ENCODE measurements around the gene PLGRKT.
"Not testable (repeated sequence)": the region's sequence is repeated elsewhere in the genome, so short reads cannot be mapped to it uniquely, and the experiment has no call there.

Gene PLGRKT

GRCh38 chr9:5452286-5452609, 14.5 kb upstream of the PLGRKT start:
- DNase-seq (ENCODE audit: low read depth), result no peak

DNA sequence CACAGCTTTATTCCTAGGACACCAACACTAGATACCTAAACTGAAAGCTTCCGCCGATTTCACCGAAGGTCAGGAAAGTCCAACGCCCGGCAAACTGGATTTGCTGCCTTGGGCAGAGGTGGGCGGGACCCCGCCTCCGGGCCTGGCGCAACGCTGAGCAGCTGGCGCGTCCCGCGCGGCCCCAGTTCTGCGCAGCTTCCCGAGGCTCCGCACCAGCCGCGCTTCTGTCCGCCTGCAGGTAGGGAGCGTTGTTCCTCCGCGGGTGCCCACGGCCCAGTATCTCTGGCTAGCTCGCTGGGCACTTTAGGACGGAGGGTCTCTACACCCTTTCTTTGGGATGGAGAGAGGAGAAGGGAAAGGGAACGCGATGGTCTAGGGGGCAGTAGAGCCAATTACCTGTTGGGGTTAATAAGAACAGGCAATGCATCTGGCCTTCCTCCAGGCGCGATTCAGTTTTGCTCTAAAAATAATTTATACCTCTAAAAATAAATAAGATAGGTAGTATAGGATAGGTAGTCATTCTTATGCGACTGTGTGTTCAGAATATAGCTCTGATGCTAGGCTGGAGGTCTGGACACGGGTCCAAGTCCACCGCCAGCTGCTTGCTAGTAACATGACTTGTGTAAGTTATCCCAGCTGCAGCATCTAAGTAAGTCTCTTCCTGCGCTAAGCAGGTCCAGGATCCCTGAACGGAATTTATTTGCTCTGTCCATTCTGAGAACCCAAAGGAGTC, 12.8 kb upstream of the PLGRKT start, which contains the start of gene CD274:
Gene CD274 (plus strand): TSS at position 184 of the 733 bp plus-strand sequence. CDS start 5,572 bp downstream, outside the sequence.
- DNase-seq (ENCODE audit: low read depth), result peak; percentile 65

GRCh38 chr9:5449521-5450358, 12.0 kb upstream of the PLGRKT start:
- DNase-seq (ENCODE audit: low read depth), result no peak

DNA sequence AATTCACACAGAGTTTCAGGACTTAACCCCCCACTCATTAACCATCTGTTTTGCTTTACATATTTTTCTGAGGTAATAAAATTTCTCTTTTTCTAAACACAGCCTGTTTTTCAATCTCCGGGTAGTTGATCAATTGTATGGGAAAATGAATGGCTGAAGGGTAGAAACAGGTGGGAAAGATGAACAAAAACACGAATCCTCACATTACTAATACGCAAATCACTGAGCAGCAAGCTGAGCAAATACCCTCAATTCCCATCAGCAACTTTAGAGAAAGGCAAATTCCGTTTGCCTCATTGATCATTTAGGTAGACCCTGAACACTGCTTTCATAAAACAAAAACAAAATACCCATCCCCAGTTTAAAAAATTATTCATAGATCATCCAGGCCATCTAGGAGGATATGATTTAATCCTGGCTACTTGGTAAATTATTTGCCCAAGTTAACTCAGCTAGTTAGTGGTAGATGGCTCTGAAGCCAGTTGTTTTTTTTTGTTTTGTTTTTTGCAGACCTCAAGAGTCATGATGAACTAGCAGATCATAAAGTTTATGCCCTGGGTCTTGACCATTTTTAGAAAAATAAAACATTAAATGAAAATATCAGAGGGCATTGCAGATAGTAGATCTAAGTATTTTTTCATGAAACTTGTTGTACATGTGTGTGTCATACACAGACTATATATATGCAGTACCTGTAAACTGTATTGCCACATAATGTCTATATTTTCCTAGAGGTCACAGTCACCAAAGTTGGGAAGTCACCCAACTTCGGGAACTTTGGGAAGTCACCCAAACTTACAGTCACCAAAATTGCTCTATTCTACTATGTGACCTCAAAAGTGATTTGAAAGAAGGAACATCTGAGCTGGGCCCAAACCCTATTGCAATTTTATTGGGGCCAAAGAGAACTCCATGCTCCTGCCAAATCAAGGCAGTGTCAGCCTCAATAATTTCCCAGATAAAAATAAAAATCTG, 11.0 kb upstream of the PLGRKT start:
- DNase-seq (ENCODE audit: low read depth), result no peak

DNA sequence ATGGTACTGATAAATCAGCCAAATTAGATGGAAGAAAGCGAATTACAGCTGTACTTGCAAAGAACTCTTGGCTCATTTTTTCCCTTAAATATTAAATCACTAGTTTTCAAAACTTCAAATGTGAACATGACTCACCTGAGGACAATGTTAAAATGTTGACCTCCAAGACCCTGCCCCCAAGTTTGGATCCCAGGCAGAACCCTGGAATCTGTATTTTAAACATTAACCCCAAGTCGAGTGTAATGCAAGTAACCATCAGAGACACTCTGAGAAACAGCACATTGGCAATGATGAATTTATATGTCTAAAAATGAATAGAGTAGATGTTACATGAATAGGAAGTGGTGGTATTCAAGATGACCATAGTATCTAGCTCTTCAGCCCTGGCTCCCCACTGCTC, 10.3 kb upstream of the PLGRKT start:
- DNase-seq (ENCODE audit: low read depth), result no peak

DNA sequence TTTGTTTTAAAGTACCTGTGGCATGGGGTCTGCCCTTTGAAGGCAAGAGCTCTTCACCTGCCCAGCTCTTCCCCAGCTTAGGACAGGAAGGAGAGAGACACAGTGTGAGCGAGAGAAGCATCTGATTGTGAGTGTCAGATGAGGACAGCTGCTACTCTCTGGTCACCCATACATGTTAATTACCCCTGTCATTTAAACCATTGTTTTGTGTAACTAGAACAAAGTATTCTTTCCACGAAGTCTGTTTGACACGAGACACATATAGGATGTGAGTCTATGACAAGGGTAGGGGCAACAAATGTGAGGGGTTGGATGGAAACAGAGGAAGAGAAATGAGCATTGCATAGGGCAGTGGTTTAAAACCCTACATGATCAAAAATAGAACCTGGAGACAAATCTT, 9.6 kb upstream of the PLGRKT start:
- DNase-seq (ENCODE audit: low read depth), result no peak

DNA sequence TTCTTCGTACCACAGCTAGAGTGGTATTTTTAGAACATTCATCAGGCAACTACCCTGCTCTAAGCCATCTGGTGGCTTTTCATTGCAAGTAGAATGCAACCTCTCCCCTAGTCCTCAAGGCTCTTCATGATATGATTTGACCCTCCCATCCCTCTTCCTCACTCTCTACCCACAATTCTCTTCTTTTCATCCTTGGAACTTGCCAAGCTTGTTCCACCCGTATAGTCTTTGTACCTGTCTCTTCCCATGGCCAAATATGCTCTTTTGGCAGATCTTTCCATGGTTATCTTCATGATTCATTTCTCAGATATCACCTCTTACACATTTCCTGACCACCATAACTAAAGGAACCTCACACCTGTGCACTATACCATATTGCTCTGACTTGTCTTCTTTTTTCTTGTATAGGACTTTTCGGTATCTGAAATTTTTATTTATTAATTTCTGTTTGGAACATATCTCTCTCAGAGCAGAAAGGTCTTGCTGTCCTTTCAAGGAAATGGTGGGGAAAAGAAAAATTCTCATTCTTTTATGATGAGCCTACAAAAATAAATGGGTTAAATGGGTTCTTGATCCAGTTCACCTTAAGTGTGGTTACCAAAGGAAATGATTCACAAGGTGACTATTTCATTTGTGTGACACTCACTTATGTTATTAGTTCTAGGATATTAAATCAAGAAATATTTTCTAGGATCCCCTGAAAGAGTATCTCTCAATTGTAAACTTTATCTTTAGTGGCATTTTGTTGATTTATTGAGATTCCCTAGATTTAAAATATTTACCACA, 8.9 kb upstream of the PLGRKT start:
- DNase-seq (ENCODE audit: low read depth), result no peak

GRCh38 chr9:5445886-5446285, 8.2 kb upstream of the PLGRKT start:
- no peak for DNase-seq (ENCODE audit: low read depth)

DNA sequence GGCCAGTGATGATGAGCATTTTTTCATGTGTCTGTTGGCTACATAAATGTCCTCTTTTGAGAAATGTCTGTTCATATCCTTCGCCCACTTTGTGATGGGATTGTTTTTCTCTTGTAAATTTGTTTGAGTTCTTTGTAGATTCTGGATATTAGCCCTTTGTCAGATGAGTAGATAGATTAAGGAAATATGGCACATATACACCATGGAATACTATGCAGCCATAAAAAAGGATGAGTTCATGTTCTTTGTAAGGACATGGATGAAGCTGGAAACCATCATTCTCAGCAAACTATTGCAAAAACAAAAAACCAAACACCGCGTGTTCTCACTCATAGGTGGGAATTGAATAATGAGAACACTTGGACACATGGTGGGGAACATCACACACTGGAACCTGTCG, 7.4 kb upstream of the PLGRKT start:
- DNase-seq (ENCODE audit: low read depth), result not testable (repeated sequence)

DNA sequence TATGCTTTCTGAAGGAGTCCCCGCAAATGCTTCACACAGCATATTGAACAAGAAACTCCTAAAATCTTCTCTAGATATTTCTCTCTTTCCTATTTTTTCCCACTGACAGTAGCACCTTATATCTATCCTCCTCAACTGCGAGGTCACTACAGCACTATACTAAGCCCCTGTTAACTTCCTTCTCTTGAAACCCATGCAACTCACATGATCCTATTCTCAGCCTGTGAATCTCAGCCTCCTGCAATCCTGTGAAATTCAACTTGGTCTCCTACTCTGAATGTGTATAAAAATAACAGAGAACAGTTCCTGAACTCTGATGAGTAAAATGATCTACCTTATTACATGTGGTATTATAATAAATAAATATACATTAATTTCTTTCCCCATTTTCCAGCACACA, 6.1 kb upstream of the PLGRKT start:
- no peak for DNase-seq (ENCODE audit: low read depth)

DNA sequence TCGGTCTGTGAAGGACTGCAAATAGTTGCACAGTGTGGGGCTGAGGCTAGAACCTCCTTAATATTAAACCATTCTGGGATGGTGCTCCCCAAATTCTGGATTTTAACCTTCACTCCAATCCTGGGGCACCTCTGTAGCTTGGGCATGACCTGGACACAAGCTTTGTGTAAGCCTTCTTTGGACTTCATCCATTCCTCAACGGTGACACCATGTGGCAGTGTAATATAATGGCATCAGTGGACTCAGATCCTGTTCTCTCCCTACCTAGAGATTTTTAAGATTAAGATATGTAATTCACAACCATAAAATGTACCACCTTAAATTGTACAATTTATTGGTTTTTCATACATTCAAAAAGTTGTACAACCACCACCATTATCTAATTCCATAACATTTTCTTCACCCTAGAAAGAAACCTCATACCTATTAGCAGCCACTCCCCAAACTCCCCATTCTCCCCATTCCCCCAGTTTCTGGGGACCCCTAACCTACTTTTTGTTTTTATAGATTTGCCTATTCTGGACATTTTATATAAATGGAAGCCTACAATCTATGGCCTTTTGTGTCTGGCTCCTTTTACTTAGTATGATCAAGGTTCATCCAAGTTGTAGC, 4.8 kb upstream of the PLGRKT start:
- DNase-seq (ENCODE audit: low read depth), result no peak

- DNase-seq (ENCODE audit: low read depth), result no peak
These were observed 3.3 kb upstream of the PLGRKT start for GRCh38 chr9:5441043-5441442.

GRCh38 chr9:5440426-5440825, 2.7 kb upstream of the PLGRKT start:
- no peak for DNase-seq (ENCODE audit: low read depth)

- no peak for DNase-seq (ENCODE audit: low read depth)
These were observed 807 bp upstream of the PLGRKT start for GRCh38 chr9:5438301-5439162.

DNA sequence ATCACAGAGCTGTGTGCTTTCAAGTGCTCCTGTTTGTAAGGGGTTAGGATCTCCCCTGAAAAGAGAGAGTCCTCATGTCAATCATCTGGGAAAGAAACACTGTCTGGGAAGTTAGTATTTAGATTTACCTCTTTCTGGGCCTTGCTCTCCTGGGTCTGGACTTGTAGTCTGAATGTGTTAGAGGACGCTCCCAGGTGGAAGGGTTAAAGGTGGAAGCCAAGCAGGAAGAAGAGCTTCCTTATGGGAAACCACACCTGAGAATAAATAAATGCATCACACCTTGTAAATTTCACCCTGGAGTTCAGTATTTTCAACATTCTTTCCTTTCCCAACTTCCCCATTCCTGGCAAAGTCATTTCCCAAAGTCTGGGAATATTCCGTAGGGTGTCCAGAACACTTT, 1.3 kb downstream of the PLGRKT start:
- DNase-seq (ENCODE audit: low read depth), result no peak

DNA sequence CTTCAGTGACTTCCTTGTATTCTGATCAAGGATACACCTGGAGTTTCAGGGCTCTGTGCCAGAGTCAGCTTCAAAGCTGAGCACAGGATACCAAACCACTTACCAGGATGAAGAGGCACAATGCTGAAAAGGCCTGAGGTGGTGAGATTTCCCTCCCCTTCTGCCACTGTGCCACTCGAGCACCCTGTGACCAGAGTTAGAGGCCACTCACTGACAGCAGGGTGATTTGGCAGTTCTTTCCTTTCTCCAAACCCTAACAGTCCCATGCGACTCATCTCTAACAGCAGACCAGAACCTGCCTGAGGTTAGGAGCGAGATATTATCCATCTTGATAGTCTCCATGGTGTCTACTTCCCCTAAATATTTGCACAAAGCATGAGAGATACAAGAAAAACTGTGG, 1.8 kb downstream of the PLGRKT start:
- DNase-seq (ENCODE audit: low read depth), result no peak

- not testable (repeated sequence) for DNase-seq (ENCODE audit: low read depth)
These were observed 3.6 kb downstream of the PLGRKT start for GRCh38 chr9:5433841-5434810.

DNA sequence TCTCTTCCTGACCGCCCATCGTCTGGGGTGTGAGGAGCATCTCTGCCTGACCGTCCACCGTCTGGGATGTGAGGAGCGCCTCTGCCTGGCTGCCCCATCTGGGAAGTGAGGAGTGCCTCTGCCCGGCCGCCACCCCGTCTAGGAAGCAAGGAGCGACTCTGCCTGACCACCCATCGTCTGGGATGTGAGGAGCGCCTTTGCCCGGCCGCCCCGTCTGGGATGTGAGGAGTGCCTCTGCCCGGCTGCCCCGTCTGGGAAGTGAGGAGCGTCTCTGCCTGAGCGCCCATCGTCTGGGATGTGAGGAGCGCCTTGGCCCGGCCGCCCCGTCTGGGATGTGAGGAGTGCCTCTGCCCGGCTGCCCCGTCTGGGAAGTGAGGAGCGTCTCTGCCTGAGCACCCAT, 4.4 kb downstream of the PLGRKT start:
- DNase-seq (ENCODE audit: low read depth), result not testable (repeated sequence)

GRCh38 chr9:5432890-5433289, 4.8 kb downstream of the PLGRKT start:
- not testable (repeated sequence) for DNase-seq (ENCODE audit: low read depth)

Data from GM04504 (cell line).